Endothelial cell of umbilical vein (primary cell): ENCODE measurements around the gene KLF13.

Source experiments
- JUN ChIP-seq: IDR thresholded peaks from 2 replicates; pipeline ENCODE4 v1.6.1; 2011; ENCODE audit warnings: borderline replicate concordance, low read depth; ENCODE audit not compliant: insufficient read length, insufficient read depth
- POLR2A ChIP-seq: IDR thresholded peaks from 2 replicates; pipeline ENCODE4 v1.6.1; 2012; ENCODE audit warnings: low read depth, mild to moderate bottlenecking, control low read depth, low read length

- no peak for TF ChIP-seq JUN
- TF ChIP-seq POLR2A, result no peak
Observed at GRCh38 chr15:31349233-31350141, 22.9 kb downstream of the KLF13 start.
